Parathyroid adenoma (tissue), 2 donors: Measurements from ENCODE around the gene FMNL3.
A peak's percentile ranks its signal among the peaks of the same experiment; 100 is the strongest.

Experiments used
- H2AFZ ChIP-seq: fragments of 300-600 bp; sonication (generic); one replicate; pipeline ENCODE4 v1.7.0; 2017; ENCODE audit warnings: antibody characterized with exemption, mild to moderate bottlenecking
- H3K27ac ChIP-seq: fragments of 300-600 bp; sonication (generic); one replicate; pipeline ENCODE4 v1.7.0; 2017
- H3K27me3 ChIP-seq: fragments of 300-600 bp; sonication (generic); one replicate; pipeline ENCODE4 v1.7.0; 2017; ENCODE audit warnings: low read length; ENCODE audit not compliant: control insufficient read depth, insufficient read depth
- H3K36me3 ChIP-seq: fragments of 300-600 bp; sonication (generic); one replicate; pipeline ENCODE4 v1.7.0; 2017; ENCODE audit warnings: low read length; ENCODE audit not compliant: control insufficient read depth, insufficient read depth
- H3K4me1 ChIP-seq: fragments of 300-600 bp; sonication (generic); one replicate; pipeline ENCODE4 v1.7.0; 2017; ENCODE audit warnings: control low read depth
- H3K4me2 ChIP-seq: fragments of 300-600 bp; sonication (generic); one replicate; pipeline ENCODE4 v1.7.0; 2017; ENCODE audit warnings: low read length
- H3K4me3 ChIP-seq: fragments of 300-600 bp; sonication (generic); one replicate; pipeline ENCODE4 v1.7.0; 2017; ENCODE audit warnings: low read depth, low read length
- H3K79me2 ChIP-seq: fragments of 300-600 bp; sonication (generic); one replicate; pipeline ENCODE4 v1.7.0; 2017; ENCODE audit warnings: control low read depth
- H3K9ac ChIP-seq: fragments of 300-600 bp; sonication (generic); one replicate; pipeline ENCODE4 v1.7.0; 2017; ENCODE audit warnings: mild to moderate bottlenecking
- H3K9me3 ChIP-seq: fragments of 300-600 bp; sonication (generic); one replicate; pipeline ENCODE4 v1.7.0; 2017; ENCODE audit warnings: low read length; ENCODE audit not compliant: control insufficient read depth
- TF ChIP-seq, protein P1 (sequence below): fragments of 300-600 bp; sonication (generic); IDR thresholded peaks from one replicate; pipeline ENCODE4 v1.7.0; 2017; ENCODE audit warnings: antibody characterized with exemption, mild to moderate bottlenecking
- donor health status: primary hyperparathyroidism.

Gene FMNL3

DNA sequence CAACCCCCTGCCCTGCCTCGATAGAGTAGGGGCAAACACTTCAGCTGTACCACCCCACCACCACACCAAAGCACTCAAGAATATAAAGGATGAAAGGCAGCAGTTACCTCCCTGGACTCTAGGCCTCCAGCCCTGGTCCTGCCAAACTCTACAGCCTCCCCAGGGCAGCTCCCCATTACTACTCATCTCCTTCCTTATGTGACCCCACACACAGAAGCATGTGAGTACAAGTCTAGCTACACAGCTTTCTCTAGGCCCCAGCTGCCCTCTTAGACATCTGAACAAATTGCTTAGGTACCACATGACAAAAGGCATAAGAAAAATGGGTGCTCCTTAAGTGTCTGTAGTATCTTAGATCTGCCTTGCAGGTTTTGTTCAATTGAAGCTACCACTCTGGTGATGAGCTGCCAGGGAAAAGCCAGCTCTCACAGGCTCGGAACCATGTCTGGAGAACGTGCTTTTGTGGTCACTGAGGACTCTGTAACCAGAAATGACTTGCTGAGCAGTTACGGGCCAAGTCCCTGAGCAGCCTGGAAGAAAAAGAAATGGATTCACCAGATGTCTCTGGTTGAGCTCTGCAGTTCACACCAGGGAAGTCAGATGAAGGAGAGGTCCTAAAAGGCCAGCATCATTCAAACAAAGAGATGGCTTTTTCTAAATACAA is 32.8 kb downstream of the FMNL3 start:
- H3K4me3 ChIP-seq = no peak overlapping the region
- no peak overlapping the region for H3K9ac ChIP-seq

DNA sequence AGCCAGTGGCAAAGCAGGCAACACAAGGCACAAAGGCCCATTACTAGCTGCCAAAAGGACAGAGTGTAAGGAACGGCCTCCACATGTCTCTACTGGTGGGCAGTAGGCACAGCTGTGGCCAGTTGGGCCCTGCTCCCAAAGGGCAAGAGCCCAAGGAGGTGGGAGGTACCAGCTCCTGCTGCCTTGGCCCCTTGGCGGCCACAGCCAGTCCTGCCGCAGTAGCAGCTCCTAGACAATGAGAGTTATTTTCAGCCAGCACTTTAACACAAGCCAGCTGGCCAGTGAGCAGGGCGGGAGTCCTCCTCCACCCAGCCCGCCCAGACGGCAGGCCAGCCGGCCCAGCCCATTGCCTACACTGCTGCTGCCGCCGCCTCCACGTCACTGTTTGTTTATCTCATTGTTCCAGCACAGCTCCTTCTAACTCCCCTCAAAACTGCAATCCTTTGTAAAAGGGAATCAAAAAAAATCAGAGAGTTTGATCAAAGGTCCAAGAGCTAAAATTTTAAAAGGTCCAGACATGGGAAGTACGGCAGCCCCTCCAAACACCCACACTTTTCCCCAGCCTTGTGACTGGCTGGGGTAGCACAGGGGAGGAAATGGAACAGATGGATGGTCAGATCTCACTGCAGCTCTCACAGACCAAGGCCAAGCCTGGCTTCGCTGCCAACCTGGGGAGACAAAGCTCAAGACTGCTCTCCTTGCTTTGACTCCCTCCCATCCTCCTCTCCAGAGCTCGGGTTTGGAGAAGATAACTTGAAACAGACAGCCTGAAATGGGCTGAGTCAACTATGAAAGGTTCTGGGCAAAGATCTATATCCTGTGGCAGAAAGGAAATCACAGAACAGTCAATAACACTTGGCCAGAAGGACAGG is 33.5 kb downstream of the FMNL3 start:
- H3K27me3 ChIP-seq = no peaks in the 10 kb centered on the region
- no peak overlapping the region for H3K4me2 ChIP-seq
- H3K4me3 ChIP-seq = no peak overlapping the region
- H3K79me2 ChIP-seq = no peaks in the 10 kb centered on the region
- H2AFZ ChIP-seq = peak overlapping the region; percentile 21
- H3K36me3 ChIP-seq = no peaks in the 10 kb centered on the region
- TF ChIP-seq, protein P1, sequence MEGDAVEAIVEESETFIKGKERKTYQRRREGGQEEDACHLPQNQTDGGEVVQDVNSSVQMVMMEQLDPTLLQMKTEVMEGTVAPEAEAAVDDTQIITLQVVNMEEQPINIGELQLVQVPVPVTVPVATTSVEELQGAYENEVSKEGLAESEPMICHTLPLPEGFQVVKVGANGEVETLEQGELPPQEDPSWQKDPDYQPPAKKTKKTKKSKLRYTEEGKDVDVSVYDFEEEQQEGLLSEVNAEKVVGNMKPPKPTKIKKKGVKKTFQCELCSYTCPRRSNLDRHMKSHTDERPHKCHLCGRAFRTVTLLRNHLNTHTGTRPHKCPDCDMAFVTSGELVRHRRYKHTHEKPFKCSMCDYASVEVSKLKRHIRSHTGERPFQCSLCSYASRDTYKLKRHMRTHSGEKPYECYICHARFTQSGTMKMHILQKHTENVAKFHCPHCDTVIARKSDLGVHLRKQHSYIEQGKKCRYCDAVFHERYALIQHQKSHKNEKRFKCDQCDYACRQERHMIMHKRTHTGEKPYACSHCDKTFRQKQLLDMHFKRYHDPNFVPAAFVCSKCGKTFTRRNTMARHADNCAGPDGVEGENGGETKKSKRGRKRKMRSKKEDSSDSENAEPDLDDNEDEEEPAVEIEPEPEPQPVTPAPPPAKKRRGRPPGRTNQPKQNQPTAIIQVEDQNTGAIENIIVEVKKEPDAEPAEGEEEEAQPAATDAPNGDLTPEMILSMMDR = no peak
- H3K9ac ChIP-seq = no peak overlapping the region
- peak overlapping the region; percentile 74 for H3K27ac ChIP-seq
- H3K4me1 ChIP-seq = peaks cover 4% of the 10 kb centered on the region
- no peaks in the 10 kb centered on the region for H3K9me3 ChIP-seq

More for the DNA sequence above, 32.8 kb downstream of the FMNL3 start:
- Histone ChIP-seq H3K9me3 (no peaks in the 10 kb centered on the region), H3K36me3 (no peaks in the 10 kb centered on the region), H3K79me2 (no peaks in the 10 kb centered on the region), H3K4me2 (no peak overlapping the region), H3K27me3 (no peaks in the 10 kb centered on the region), H2AFZ (no peak overlapping the region), H3K27ac (peak overlapping the region; percentile 74), H3K4me1 (peaks cover 4% of the 10 kb centered on the region)
- TF ChIP-seq, protein P1 = no peak

DNA sequence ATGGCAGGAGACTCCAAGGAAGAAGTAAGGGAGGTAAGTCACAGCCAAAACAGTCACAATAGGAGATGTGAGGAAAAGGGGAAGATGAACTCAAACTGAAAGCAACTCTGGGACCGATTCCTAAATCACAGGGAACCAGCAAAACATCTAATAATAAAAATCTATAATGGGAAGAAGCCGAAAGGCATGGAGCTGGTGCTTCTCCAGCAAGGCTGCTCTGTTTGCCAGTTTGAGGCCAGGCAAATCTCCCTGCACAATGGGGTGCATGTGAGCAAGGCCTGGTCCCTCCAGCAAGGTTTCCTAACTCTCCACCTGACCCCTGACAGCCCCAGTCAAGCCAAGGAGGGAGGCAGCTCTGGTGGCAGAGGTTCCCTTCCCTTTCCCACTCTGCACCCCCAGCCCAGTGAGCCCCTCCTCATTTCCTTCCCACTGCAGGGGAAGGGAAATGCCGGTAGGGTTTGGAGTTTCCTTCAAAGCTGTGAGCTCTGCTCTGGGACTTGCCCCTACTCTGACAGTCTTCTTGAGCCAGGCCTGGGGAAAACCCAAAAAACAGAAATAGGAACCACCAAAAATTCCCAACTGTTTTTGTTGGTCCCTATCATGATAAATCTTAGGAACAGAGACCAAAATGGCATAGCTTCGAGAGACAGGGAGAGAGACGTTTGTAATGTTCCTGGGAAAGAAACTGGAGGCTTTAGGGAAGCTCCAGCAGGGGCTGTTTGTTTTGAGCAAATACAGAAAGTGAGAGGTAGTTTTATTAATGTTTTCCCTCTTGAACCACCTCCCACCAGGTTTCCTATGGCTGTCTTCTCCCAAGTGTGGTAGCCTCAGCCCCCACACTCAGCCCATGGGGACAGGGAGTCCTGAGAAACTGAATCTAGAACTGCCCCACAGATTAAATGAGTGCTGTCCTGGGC is 34.6 kb downstream of the FMNL3 start:
- H3K4me3 ChIP-seq = no peak overlapping the region
- no peak overlapping the region for H2AFZ ChIP-seq
- H3K36me3 ChIP-seq = no peaks in the 10 kb centered on the region
- H3K79me2 ChIP-seq = no peaks in the 10 kb centered on the region
- peaks cover 4% of the 10 kb centered on the region for H3K4me1 ChIP-seq
- no peaks in the 10 kb centered on the region for H3K27me3 ChIP-seq
- H3K9ac ChIP-seq = no peak overlapping the region
- no peak overlapping the region for H3K4me2 ChIP-seq
- peak overlapping the region; percentile 64 for H3K27ac ChIP-seq
- H3K9me3 ChIP-seq = no peaks in the 10 kb centered on the region
- TF ChIP-seq, protein P1 = no peak

DNA sequence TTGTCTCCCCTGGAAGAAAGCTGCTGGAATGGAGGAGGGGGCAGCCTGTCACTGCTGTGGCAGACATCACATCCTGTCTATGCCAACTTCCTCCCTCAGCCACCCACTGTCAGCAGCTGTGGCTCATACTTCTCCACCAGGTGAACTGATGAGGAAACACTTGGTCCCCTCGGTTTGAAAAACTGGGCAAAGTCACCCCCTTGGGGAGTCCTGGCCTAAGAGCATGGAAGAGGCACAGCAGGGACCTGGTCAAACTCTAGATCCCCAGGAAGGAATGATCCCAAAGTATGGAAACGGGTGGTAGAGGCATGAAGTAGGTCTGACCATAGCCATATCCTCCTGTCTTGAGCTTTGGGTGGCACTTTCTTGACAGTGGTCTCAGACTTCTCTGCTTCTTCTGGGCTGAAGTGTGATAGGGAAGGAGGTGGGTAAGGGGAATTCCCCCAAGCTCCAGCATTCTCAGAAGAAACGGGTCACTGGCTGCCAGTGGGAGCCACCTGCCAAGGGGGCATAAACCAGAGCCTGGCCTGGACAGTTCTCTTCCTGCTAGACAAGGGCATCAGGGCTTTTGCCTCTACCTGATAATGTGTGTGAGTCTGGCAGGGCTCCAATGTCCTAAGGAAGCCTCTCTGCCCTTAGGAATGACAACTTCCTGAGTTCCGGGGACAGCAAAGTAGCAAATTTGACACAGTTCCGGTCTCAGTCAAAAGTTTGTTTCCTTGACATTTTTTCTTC is 36.0 kb downstream of the FMNL3 start:
- TF ChIP-seq, protein P1 = no peak
- H3K36me3 ChIP-seq = no peaks in the 10 kb centered on the region
- H3K9ac ChIP-seq = no peak overlapping the region
- peak overlapping the region; percentile 64 for H3K27ac ChIP-seq
- H3K27me3 ChIP-seq = no peaks in the 10 kb centered on the region
- H3K4me1 ChIP-seq = peaks cover 4% of the 10 kb centered on the region
- H3K4me2 ChIP-seq = no peak overlapping the region
- H3K9me3 ChIP-seq = no peaks in the 10 kb centered on the region
- H3K4me3 ChIP-seq = no peak overlapping the region
- peak overlapping the region; percentile 51 for H2AFZ ChIP-seq
- H3K79me2 ChIP-seq = no peaks in the 10 kb centered on the region
